ENCODE data around the gene PICALM. TPM values are rescaled to one million over a fixed set of nuclear protein-coding genes. Genes with fewer than 3 reads are reported as not detected.

PICALM gene
- total RNA-seq, 2 donors from 2014 or later = 97.8 to 132 TPM

GRCh38 chr11:86046116-86046515 is 22.8 kb downstream of the PICALM start:
- WGBS, 2 donors = 72 to 74% methylated on average over 1 of the region's 1 CpG
- H3K4me3 ChIP-seq = no peak overlapping the region
- intact Hi-C loops (cut with DNase I) = loop anchor here (10.0 kb wide), 1 partner anchor 149 kb away; no protein-coding TSS in a partner anchor

DNA sequence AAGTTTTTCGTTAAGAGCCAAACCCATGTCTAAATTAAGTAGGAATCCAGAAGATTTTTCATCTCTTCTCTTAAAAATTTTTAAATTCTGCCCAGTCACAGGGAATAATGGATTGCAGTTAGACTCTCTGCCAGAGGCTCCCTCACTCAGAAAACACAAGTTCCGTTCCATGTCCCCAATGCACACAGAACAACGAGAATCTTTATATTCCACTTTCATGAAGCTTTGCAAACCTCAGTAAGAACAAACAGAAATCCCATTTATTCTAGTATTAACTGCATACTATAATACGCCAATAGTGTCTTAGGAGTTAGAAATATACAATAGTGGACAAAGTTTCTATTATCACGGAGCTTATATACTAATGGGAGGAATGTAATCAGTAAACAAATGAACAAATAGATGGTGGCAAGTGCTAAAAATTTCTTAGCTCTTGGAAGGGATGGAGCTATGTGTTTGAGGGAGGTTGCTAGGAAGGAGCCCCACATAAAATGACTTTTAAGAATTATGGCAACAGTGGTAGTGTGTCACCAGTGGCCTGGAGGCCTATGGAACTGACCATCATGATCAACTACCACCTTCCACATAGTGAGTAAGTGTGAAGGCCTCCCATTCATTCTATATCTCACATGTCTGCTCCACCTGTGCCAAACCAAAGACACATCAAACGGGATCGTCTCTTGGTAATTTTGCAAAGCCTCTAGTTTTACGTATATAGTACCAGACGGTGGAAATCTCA is 24.9 kb downstream of the PICALM start:
- Histone ChIP-seq H3K4me3 (no peak overlapping the region), H3K27ac (no peak overlapping the region), H3K9me3 (no peaks in the 10 kb centered on the region), H3K4me1 (peaks cover 52% of the 10 kb centered on the region), H3K36me3 (replicated peaks in 1 of 2; ENCODE audit: insufficient read depth in 1 of 2, low read depth in 2 of 2) (no peaks in the 10 kb centered on the region), H3K27me3 (no peaks in the 10 kb centered on the region)
- ATAC-seq = no peak
- WGBS, 2 donors = 60 to 67% methylated on average over 9 of the region's 9 CpGs
- DNase-seq = no peak
- TF ChIP-seq, protein P1, sequence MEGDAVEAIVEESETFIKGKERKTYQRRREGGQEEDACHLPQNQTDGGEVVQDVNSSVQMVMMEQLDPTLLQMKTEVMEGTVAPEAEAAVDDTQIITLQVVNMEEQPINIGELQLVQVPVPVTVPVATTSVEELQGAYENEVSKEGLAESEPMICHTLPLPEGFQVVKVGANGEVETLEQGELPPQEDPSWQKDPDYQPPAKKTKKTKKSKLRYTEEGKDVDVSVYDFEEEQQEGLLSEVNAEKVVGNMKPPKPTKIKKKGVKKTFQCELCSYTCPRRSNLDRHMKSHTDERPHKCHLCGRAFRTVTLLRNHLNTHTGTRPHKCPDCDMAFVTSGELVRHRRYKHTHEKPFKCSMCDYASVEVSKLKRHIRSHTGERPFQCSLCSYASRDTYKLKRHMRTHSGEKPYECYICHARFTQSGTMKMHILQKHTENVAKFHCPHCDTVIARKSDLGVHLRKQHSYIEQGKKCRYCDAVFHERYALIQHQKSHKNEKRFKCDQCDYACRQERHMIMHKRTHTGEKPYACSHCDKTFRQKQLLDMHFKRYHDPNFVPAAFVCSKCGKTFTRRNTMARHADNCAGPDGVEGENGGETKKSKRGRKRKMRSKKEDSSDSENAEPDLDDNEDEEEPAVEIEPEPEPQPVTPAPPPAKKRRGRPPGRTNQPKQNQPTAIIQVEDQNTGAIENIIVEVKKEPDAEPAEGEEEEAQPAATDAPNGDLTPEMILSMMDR (IDR thresholded peaks at IDR 0.05) = no peak
- intact Hi-C loops (cut with DNase I) = loop anchor here (10.0 kb wide), 1 partner anchor 151 kb away; no protein-coding TSS in a partner anchor

More at GRCh38 chr11:86046116-86046515, 22.8 kb downstream of the PICALM start:
- no peak for ATAC-seq
- Histone ChIP-seq H3K36me3 (replicated peaks in 1 of 2; ENCODE audit: insufficient read depth in 1 of 2, low read depth in 2 of 2) (no peaks in the 10 kb centered on the region), H3K27ac (no peak overlapping the region), H3K4me1 (peaks cover 57% of the 10 kb centered on the region), H3K9me3 (no peaks in the 10 kb centered on the region), H3K27me3 (no peaks in the 10 kb centered on the region)
- DNase-seq = no peak
- TF ChIP-seq POLR2A (IDR thresholded peaks at IDR 0.05) = no peak
- TF ChIP-seq, protein P1 (IDR thresholded peaks at IDR 0.05) = no peak

DNA sequence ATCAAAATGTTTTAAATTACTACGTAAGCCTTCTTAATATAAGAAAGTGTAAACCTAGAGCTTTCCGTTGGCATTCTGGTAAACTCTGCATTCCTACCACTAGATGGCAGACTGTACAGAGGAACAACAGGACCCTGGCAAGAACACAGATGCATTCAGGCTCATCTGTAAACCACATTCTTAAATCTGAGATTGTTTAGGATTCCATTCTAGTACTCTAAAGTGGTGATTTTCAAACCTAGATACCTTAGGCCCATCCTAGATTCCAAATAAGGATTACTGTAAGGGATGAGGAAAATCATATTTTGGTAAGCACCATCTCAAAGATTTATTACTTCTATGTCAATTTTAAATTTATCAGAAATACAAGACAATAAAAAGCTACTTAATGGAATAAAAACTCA is 26.9 kb downstream of the PICALM start:
- H3K4me3 ChIP-seq = no peak overlapping the region
- intact Hi-C loops (cut with DNase I) = loop anchor here (10.0 kb wide), 1 partner anchor 153 kb away; no protein-coding TSS in a partner anchor
- WGBS, 2 donors = 1% methylated on average over 2 of the region's 2 CpGs
- H3K27me3 ChIP-seq = no peaks in the 10 kb centered on the region
- DNase-seq (peak; percentile 70 to 85 (median 70)), ATAC-seq (peak; percentile 91)
- no peaks in the 10 kb centered on the region for H3K9me3 ChIP-seq
- H3K27ac ChIP-seq = peak overlapping the region in 3 of 4 donors; percentile 27 to 61 (median 51)
- peaks cover 51% of the 10 kb centered on the region for H3K4me1 ChIP-seq
- TF ChIP-seq POLR2A (IDR thresholded peaks at IDR 0.05) = no peak
- TF ChIP-seq, protein P1 (IDR thresholded peaks at IDR 0.05) = peak; percentile 73 to 94 (median 86)
- no peaks in the 10 kb centered on the region for H3K36me3 ChIP-seq (replicated peaks in 1 of 2; ENCODE audit: insufficient read depth in 1 of 2, low read depth in 2 of 2)

GRCh38 chr11:86040919-86041850 is 27.7 kb downstream of the PICALM start:
- intact Hi-C loops (cut with DNase I) = loop anchor here (10.0 kb wide), 1 partner anchor 154 kb away; no protein-coding TSS in a partner anchor
- H3K36me3 ChIP-seq (replicated peaks in 1 of 2; ENCODE audit: insufficient read depth in 1 of 2, low read depth in 2 of 2) = no peaks in the 10 kb centered on the region
- peak overlapping the region in 3 of 4 donors; percentile 27 to 61 (median 51) for H3K27ac ChIP-seq
- 15 to 16% methylated on average over 2 of the region's 2 CpGs for whole genome bisulfite sequencing, 2 donors
- no peak for TF ChIP-seq POLR2A (IDR thresholded peaks at IDR 0.05)
- TF ChIP-seq, protein P1 (IDR thresholded peaks at IDR 0.05) = no peak
- H3K9me3 ChIP-seq = no peaks in the 10 kb centered on the region
- no peaks in the 10 kb centered on the region for H3K27me3 ChIP-seq
- peaks cover 43% of the 10 kb centered on the region for H3K4me1 ChIP-seq
- H3K4me3 ChIP-seq = no peak overlapping the region
- ATAC-seq = no peak
- DNase-seq = no peak
